Pancreas (tissue), 10 donors: Measurements from ENCODE around the gene MRPL23. TPM values are rescaled to one million over a fixed set of nuclear protein-coding genes. Genes with fewer than 3 reads are reported as not detected.

Source experiments
- ATAC-seq, 4 donors: fragments of 200-7000 bp; cut with Tn5 transposase; one replicate each; pipeline versions ENCODE4 v1.8.0 to v1.9.1; 2020; ENCODE audit warnings: mild to moderate bottlenecking in 4 of 4, moderate library complexity in 4 of 4
- DNase-seq, 6 donors: peaks; one replicate each; pipeline ENCODE4 v3.0.0-alpha.2; 2020
- FAIRE-seq: peaks from 2 replicates; lab custom pipeline; 2012; peaks lifted over from hg19 to GRCh38; lab: Jason Lieb, UNC
- H3K27ac ChIP-seq, 4 donors: fragments of 200-600 bp; sonication (generic); 1 replicate in 3 of 4; 2 replicates in 1 of 4; pipeline versions ENCODE4 v1.5.0 to v1.8.0; 2020
- H3K27me3 ChIP-seq, 4 donors: fragments of 200-600 bp; one replicate each; pipeline ENCODE4 v1.8.0; 2021
- H3K36me3 ChIP-seq, 3 donors: fragments of 200-600 bp; sonication (generic) in 1 of 3; one replicate each; pipeline versions ENCODE4 v1.5.0 to v1.8.0; 2020 to 2021
- H3K4me1 ChIP-seq, 3 donors: fragments of 200-600 bp; one replicate each; pipeline ENCODE4 v1.8.0; 2021
- H3K4me3 ChIP-seq, 4 donors: fragments of 200-600 bp; sonication (generic) in 2 of 4; one replicate each; pipeline versions ENCODE4 v1.5.0 to v1.8.0; 2020 to 2021
- H3K9me3 ChIP-seq, 4 donors: fragments of 200-600 bp; one replicate each; pipeline ENCODE4 v1.8.0; 2021
- CTCF ChIP-seq, 4 donors: fragments of 200-600 bp; sonication (generic) in 3 of 4; IDR thresholded peaks; one replicate each; pipeline versions ENCODE4 v1.5.0 to v1.8.0; 2021; ENCODE audit warnings: antibody characterized with exemption in 4 of 4
- WGBS, 2 donors: extraction: QIAGEN DNeasy Blood & Tissue Kit; methylation state at CpG; one replicate each; pipeline ENCODE4 v1.1.7; 2013; 5-methylcytosine and 5-hydroxymethylcytosine counted together
- intact Hi-C, 3 donors: fragments of 100-400 bp; cut with DNase I; formaldehyde crosslinking; loops; one replicate each; pipeline versions ENCODE4 v1.11.1 to v1.14.2; 2022
- polyA plus RNA-seq, 2 donors: library from polyadenylated mRNA; stranded (reverse); fragments of 200-250 nt; gene quantifications; one replicate each; pipeline ENCODE4 v1.2.3, GENCODE V29; 2013
- total RNA-seq, 6 donors: library from RNA; stranded (reverse); fragmentation: NEBNext Ultra II Directional in 4 of 6; extraction: Animal tissue kit (Norgen Biotek cat#: 25700) in 4 of 6; gene quantifications; one replicate each; pipeline versions ENCODE4 v1.2.1 to v1.2.4, GENCODE V29; 2021 to 2023
- donor health status: healthy with polysubstance abuse.
- donor health status: DM: no; HTN: no; CAD: no; lungs with moderate emphysema.
- donor health status: DM: no; HTN: no; CAD: no.
- donor health status: control.
- donor health status: control.
- donor health status: Bipolar disorder and iron deficiency.
- donor health status: DM: yes; HTN: yes; CAD: no.
- donor health status: DM: no; HTN: no; CAD: no.
- donor health status: DM: no; HTN: no; CAD: no.
- donor health status: DM: yes; HTN: yes; CAD: no.

MRPL23 gene
- total and polyA plus RNA-seq, 8 donors, result 16.7 to 92.1 (median 38.0) TPM

- Histone ChIP-seq H3K27ac (no peak overlapping the region), H3K4me1 (no peaks in the 10 kb centered on the region), H3K36me3 (no peaks in the 10 kb centered on the region), H3K4me3 (no peak overlapping the region), H3K27me3 (no peaks in the 10 kb centered on the region), H3K9me3 (no peaks in the 10 kb centered on the region)
- FAIRE-seq (no peak), ATAC-seq (no peak), DNase-seq (peak in 2 of 6 donors; percentile 15 to 23)
- TF ChIP-seq CTCF (IDR thresholded peaks at IDR 0.05), result no peak
- WGBS, 2 donors, result 65% methylated on average over 8 of the region's 26 CpGs; no CpG with 5 or more reads in 1 of the 2 donors
- intact Hi-C loops, result no loop called here
Measured at GRCh38 chr11:1978720-1979473, 31.8 kb downstream of the MRPL23 start.

GRCh38 chr11:1979607-1980006 lies 32.5 kb downstream of the MRPL23 start:
- FAIRE-seq (no peak), ATAC-seq (no peak), DNase-seq (peak in 2 of 6 donors; percentile 21)
- Histone ChIP-seq H3K9me3 (no peaks in the 10 kb centered on the region), H3K36me3 (no peaks in the 10 kb centered on the region), H3K27ac (no peak overlapping the region), H3K27me3 (no peaks in the 10 kb centered on the region), H3K4me3 (no peak overlapping the region), H3K4me1 (no peaks in the 10 kb centered on the region)
- no peak for TF ChIP-seq CTCF (IDR thresholded peaks at IDR 0.05)
- WGBS, 2 donors, result 79 to 90% methylated on average over 2 to 3 of the region's 11 CpGs
- intact Hi-C loops, result no loop called here

- Histone ChIP-seq H3K36me3 (no peaks in the 10 kb centered on the region), H3K4me1 (no peaks in the 10 kb centered on the region), H3K4me3 (no peak overlapping the region), H3K9me3 (no peaks in the 10 kb centered on the region), H3K27me3 (no peaks in the 10 kb centered on the region), H3K27ac (no peak overlapping the region)
- FAIRE-seq (no peak), ATAC-seq (peak; percentile 39 to 61 (median 50)), DNase-seq (no peak)
- no peak for TF ChIP-seq CTCF (IDR thresholded peaks at IDR 0.05)
- intact Hi-C loops, result no loop called here
- WGBS, 2 donors, result no CpG with 5 or more reads among the region's 26 CpGs
Measured at GRCh38 chr11:1982873-1983600, 35.9 kb downstream of the MRPL23 start.

GRCh38 chr11:1983601-1983961 lies 36.4 kb downstream of the MRPL23 start:
- Histone ChIP-seq H3K4me3 (no peak overlapping the region), H3K27me3 (no peaks in the 10 kb centered on the region), H3K4me1 (no peaks in the 10 kb centered on the region), H3K9me3 (no peaks in the 10 kb centered on the region), H3K27ac (no peak overlapping the region), H3K36me3 (no peaks in the 10 kb centered on the region)
- intact Hi-C loops, result no loop called here
- 65 to 92% methylated on average over 2 to 12 of the region's 12 CpGs for WGBS, 2 donors
- FAIRE-seq, result no peak
- peak in 3 of 6 donors; percentile 11 to 33 (median 23) for DNase-seq
- peak in 3 of 4 donors; percentile 15 to 25 (median 21) for ATAC-seq
- TF ChIP-seq CTCF (IDR thresholded peaks at IDR 0.05), result no peak
